CD4-positive, alpha-beta T cell treated with Interleukin-12 subunit alpha and Interleukin-12 subunit beta, for 1 hour (primary cell): ENCODE results near the gene LPO.

Experiments
- DNase-seq: peaks from one replicate; pipeline ENCODE4 v3.0.0-alpha.2; 2020

The LPO gene

GRCh38 chr17:58238147-58238634 lies at the start of gene LPO:
TSS of gene LPO (plus strand) at chr17:58238584. CDS start at chr17:58242980, 4,396 bp downstream.
- DNase-seq = no peak

- DNase-seq = no peak
These were observed 48.8 kb upstream of the LPO start for GRCh38 chr17:58189436-58190146.

- no peak for DNase-seq
These were observed 47.0 kb upstream of the LPO start for GRCh38 chr17:58191241-58191896.

- DNase-seq = no peak
These were observed 45.8 kb upstream of the LPO start, which contains the start of gene EPX for GRCh38 chr17:58192612-58193011. TSS of gene EPX (plus strand) at chr17:58192726. CDS start at chr17:58192847, 121 bp downstream.

- DNase-seq = no peak
These were observed 44.6 kb upstream of the LPO start for GRCh38 chr17:58193641-58194255.

- no peak for DNase-seq
These were observed 42.8 kb upstream of the LPO start for GRCh38 chr17:58195518-58196123.

GRCh38 chr17:58196610-58197009 lies 41.8 kb upstream of the LPO start:
- no peak for DNase-seq

- peak; percentile 52 for DNase-seq
These were observed 38.3 kb upstream of the LPO start for GRCh38 chr17:58200024-58200633.

GRCh38 chr17:58202859-58203258 lies 35.5 kb upstream of the LPO start:
- DNase-seq = no peak

- DNase-seq = no peak
These were observed 33.6 kb upstream of the LPO start for GRCh38 chr17:58204796-58205195.

GRCh38 chr17:58205936-58206335 lies 32.4 kb upstream of the LPO start:
- no peak for DNase-seq

- DNase-seq = no peak
These were observed 30.9 kb upstream of the LPO start for GRCh38 chr17:58207451-58207850.

GRCh38 chr17:58208344-58208743 lies 30.0 kb upstream of the LPO start:
- no peak for DNase-seq

- no peak for DNase-seq
These were observed 27.5 kb upstream of the LPO start for GRCh38 chr17:58210922-58211321.

- DNase-seq = no peak
These were observed 22.7 kb upstream of the LPO start for GRCh38 chr17:58215685-58216084.

- no peak for DNase-seq
These were observed 20.6 kb upstream of the LPO start for GRCh38 chr17:58217766-58218165.

GRCh38 chr17:58219007-58219788 lies 19.2 kb upstream of the LPO start, which contains the start of gene MKS1:
TSS of gene MKS1 (minus strand) at chr17:58219255. CDS start at chr17:58219230, 25 bp downstream.
- peak; percentile 97 for DNase-seq

- no peak for DNase-seq
These were observed 18.6 kb upstream of the LPO start for GRCh38 chr17:58219789-58220183.

- no peak for DNase-seq
These were observed 14.1 kb upstream of the LPO start for GRCh38 chr17:58224315-58224714.

GRCh38 chr17:58227733-58228132 lies 10.7 kb upstream of the LPO start:
- no peak for DNase-seq

- no peak for DNase-seq
These were observed 9.7 kb upstream of the LPO start for GRCh38 chr17:58228679-58229078.

- DNase-seq = no peak
These were observed 9.0 kb upstream of the LPO start for GRCh38 chr17:58229384-58229783.
